MCF 10A (cell line): ENCODE data around the gene SCRN3. TPM values are rescaled to one million over a fixed set of nuclear protein-coding genes. Genes with fewer than 3 reads are reported as not detected.

Experiments used
- BruUV-seq: library from RNA; stranded (reverse); fragments of 400-500 nt; replicated peaks from 2 replicates; lab custom pipeline; 2021; lab: Mats Ljungman, UMichigan
- CTCF ChIA-PET: fragments of 300-600 bp; sonication (Branson Sonifier 250); formaldehyde crosslinking; extraction: SDS; loops from one replicate; lab custom pipeline; 2021; ENCODE audit warnings: antibody characterized with exemption, inconsistent platforms; lab: Yijun Ruan, JAX
- POLR2A ChIA-PET: fragments of 300-600, 350-650 bp; sonication (Branson Sonifier 250); formaldehyde crosslinking; extraction: SDS; loops from one replicate; lab custom pipeline; 2020; ENCODE audit warnings: antibody characterized with exemption, inconsistent platforms; lab: Yijun Ruan, JAX
- DNase-seq: peaks from one replicate; pipeline ENCODE4 v3.0.0-alpha.2; 2018; ENCODE audit not compliant: unreplicated experiment
- H3K27ac Mint-ChIP-seq: one replicate; pipeline ENCODE4 v1.8.0; 2022; ENCODE audit warnings: mild to moderate bottlenecking, low read depth, mixed read lengths; ENCODE audit not compliant: unreplicated experiment
- H3K27me3 Mint-ChIP-seq: one replicate; pipeline ENCODE4 v1.8.0; 2022; ENCODE audit warnings: mixed read lengths; ENCODE audit not compliant: insufficient read depth, unreplicated experiment
- H3K36me3 Mint-ChIP-seq: one replicate; pipeline ENCODE4 v1.8.0; 2022; ENCODE audit warnings: mild to moderate bottlenecking, moderate library complexity, mixed read lengths; ENCODE audit not compliant: insufficient read depth, unreplicated experiment
- H3K4me1 Mint-ChIP-seq: one replicate; pipeline ENCODE4 v1.8.0; 2022; ENCODE audit warnings: mixed read lengths; ENCODE audit not compliant: insufficient read depth, unreplicated experiment
- H3K4me3 Mint-ChIP-seq: one replicate; pipeline ENCODE4 v1.8.0; 2022; ENCODE audit warnings: mild to moderate bottlenecking, moderate library complexity, mixed read lengths; ENCODE audit not compliant: unreplicated experiment
- H3K9me3 Mint-ChIP-seq: one replicate; pipeline ENCODE4 v1.8.0; 2022; ENCODE audit warnings: mixed read lengths; ENCODE audit not compliant: unreplicated experiment
- CTCF ChIP-seq: fragments of 200-600 bp; IDR thresholded peaks from one replicate; pipeline ENCODE4 v1.8.0; 2022; ENCODE audit warnings: antibody characterized with exemption, mild to moderate bottlenecking; ENCODE audit not compliant: unreplicated experiment
- intact Hi-C: fragments of 100-400 bp; cut with micrococcal nuclease; formaldehyde crosslinking; loops from 2 replicates; pipeline ENCODE4 v1.14.1; 2022
- total RNA-seq: library from RNA; stranded (reverse); gene quantifications from 2 replicates; pipeline ENCODE4 v1.2.3, GENCODE V29; 2022

Gene SCRN3
- total RNA-seq, 1 experiment from 2014 or later, result 27.3 TPM

- intact Hi-C loops, result no loop called here
- CTCF ChIA-PET, result interaction anchor here (0.7 kb wide), 1 partner anchor 20 kb away, joined by 3 read pairs; no protein-coding TSS in a partner anchor
- Mint-ChIP-seq H3K36me3 (peaks cover 32% of the 10 kb centered on the region), H3K27ac (no peak overlapping the region), H3K4me1 (peaks cover 15% of the 10 kb centered on the region), H3K4me3 (peak overlapping the region; percentile 40), H3K9me3 (peaks cover 5% of the 10 kb centered on the region), H3K27me3 (no peaks in the 10 kb centered on the region)
- POLR2A ChIA-PET, result interaction anchor here (1.3 kb wide), 1 partner anchor 144 kb away, joined by 4 read pairs; the partner anchor contains the start of gene OLA1
- BruUV-seq, result no TSS peak
- TF ChIP-seq CTCF, result no peak
- DNase-seq, result no peak
Measured at GRCh38 chr2:174392706-174393105, 2.8 kb upstream of the SCRN3 start.

GRCh38 chr2:174395969-174396630 is 570 bp downstream of the SCRN3 start:
- Mint-ChIP-seq H3K36me3 (peaks cover 15% of the 10 kb centered on the region), H3K4me1 (peaks cover 20% of the 10 kb centered on the region), H3K4me3 (peak overlapping the region; percentile 99), H3K27me3 (no peaks in the 10 kb centered on the region), H3K9me3 (peaks cover 5% of the 10 kb centered on the region), H3K27ac (peak overlapping the region; percentile 99)
- TF ChIP-seq CTCF, result no peak
- BruUV-seq, result TSS peak; percentile 43
- ChIA-PET CTCF (interaction anchor here (0.8 kb wide), 1 partner anchor 34 kb away, joined by 4 read pairs; no protein-coding TSS in a partner anchor), POLR2A (interaction anchor here (0.5 to 2.8 kb wide), 12 partner anchors 10 to 1608 kb away, joined by 3 to 22 read pairs (median 4); partner anchors contain the start of genes GPR155 and OLA1)
- DNase-seq, result no peak
- intact Hi-C loops, result no loop called here

GRCh38 chr2:174397773-174398172 is 2.2 kb downstream of the SCRN3 start:
- H3K27me3 Mint-ChIP-seq, result no peaks in the 10 kb centered on the region
- no peak overlapping the region for H3K4me3 Mint-ChIP-seq
- CTCF ChIA-PET, result no interaction called here
- no peak for DNase-seq
- no peaks in the 10 kb centered on the region for H3K9me3 Mint-ChIP-seq
- POLR2A ChIA-PET, result interaction anchor here (0.6 kb wide), 1 partner anchor 16 kb away, joined by 3 read pairs; no protein-coding TSS in a partner anchor
- BruUV-seq, result no TSS peak
- peaks cover 16% of the 10 kb centered on the region for H3K36me3 Mint-ChIP-seq
- intact Hi-C loops, result no loop called here
- H3K4me1 Mint-ChIP-seq, result peaks cover 12% of the 10 kb centered on the region
- H3K27ac Mint-ChIP-seq, result peak overlapping the region; percentile 49
- TF ChIP-seq CTCF, result no peak

GRCh38 chr2:174399171-174399570 is 3.6 kb downstream of the SCRN3 start:
- Mint-ChIP-seq H3K4me3 (no peak overlapping the region), H3K4me1 (peaks cover 9% of the 10 kb centered on the region), H3K9me3 (no peaks in the 10 kb centered on the region), H3K27ac (no peak overlapping the region), H3K27me3 (no peaks in the 10 kb centered on the region), H3K36me3 (peaks cover 23% of the 10 kb centered on the region)
- CTCF ChIA-PET, result no interaction called here
- BruUV-seq, result no TSS peak
- intact Hi-C loops, result no loop called here
- TF ChIP-seq CTCF, result no peak
- DNase-seq, result no peak
- POLR2A ChIA-PET, result interaction anchor here (0.6 kb wide), 1 partner anchor 452 kb away, joined by 3 read pairs; no protein-coding TSS in a partner anchor
